HG03108 (cell line): Measurements from ENCODE around the gene RBM15B.
"Not testable (repeated sequence)": the region's sequence is repeated elsewhere in the genome, so short reads cannot be mapped to it uniquely, and the experiment has no call there.

Experiments used
- ATAC-seq: cut with Tn5 transposase; IDR thresholded peaks from one replicate; pipeline ENCODE4 v1.9.1; 2021; ENCODE audit warnings: moderate library complexity; ENCODE audit not compliant: unreplicated experiment

The RBM15B gene

GRCh38 chr3:51391075-51391565, at the start of gene RBM15B:
RBM15B (plus strand) TSS chr3:51391285; CDS start chr3:51391400, 115 bp downstream.
- ATAC-seq, result peak; percentile 91

GRCh38 chr3:51343918-51344687, 47.0 kb upstream of the RBM15B start:
- ATAC-seq, result no peak

GRCh38 chr3:51350751-51351150, 40.3 kb upstream of the RBM15B start:
- no peak for ATAC-seq

GRCh38 chr3:51353131-51353530, 38.0 kb upstream of the RBM15B start:
- no peak for ATAC-seq

- no peak for ATAC-seq
Measured at GRCh38 chr3:51353691-51354090, 37.4 kb upstream of the RBM15B start.

- no peak for ATAC-seq
Measured at GRCh38 chr3:51354172-51354571, 36.9 kb upstream of the RBM15B start.

GRCh38 chr3:51354731-51355615, 36.1 kb upstream of the RBM15B start:
- ATAC-seq, result no peak

- no peak for ATAC-seq
Measured at GRCh38 chr3:51355891-51356578, 35.0 kb upstream of the RBM15B start.

GRCh38 chr3:51357856-51358255, 33.2 kb upstream of the RBM15B start:
- ATAC-seq, result no peak

GRCh38 chr3:51358981-51359380, 32.1 kb upstream of the RBM15B start:
- no peak for ATAC-seq

GRCh38 chr3:51360806-51361205, 30.3 kb upstream of the RBM15B start:
- ATAC-seq, result no peak

- no peak for ATAC-seq
Measured at GRCh38 chr3:51361746-51362145, 29.3 kb upstream of the RBM15B start.

- no peak for ATAC-seq
Measured at GRCh38 chr3:51362476-51362875, 28.6 kb upstream of the RBM15B start.

GRCh38 chr3:51368276-51368675, 22.8 kb upstream of the RBM15B start:
- ATAC-seq, result not testable (repeated sequence)

GRCh38 chr3:51371943-51372557, 19.0 kb upstream of the RBM15B start:
- no peak for ATAC-seq

- no peak for ATAC-seq
Measured at GRCh38 chr3:51373658-51374421, 17.2 kb upstream of the RBM15B start.

- no peak for ATAC-seq
Measured at GRCh38 chr3:51374456-51374855, 16.6 kb upstream of the RBM15B start.

GRCh38 chr3:51375136-51375535, 15.9 kb upstream of the RBM15B start:
- no peak for ATAC-seq

- no peak for ATAC-seq
Measured at GRCh38 chr3:51375571-51375970, 15.5 kb upstream of the RBM15B start.

- ATAC-seq, result no peak
Measured at GRCh38 chr3:51378065-51378464, 13.0 kb upstream of the RBM15B start.
